ENCODE results near the gene DAB1.

GRCh38 chr1:57094749-57095148 is 329.1 kb downstream of the DAB1 start:
- TF ChIP-seq RAD21 (IDR thresholded peaks at IDR 0.05; ENCODE audit: low read depth) (no peak), CTCF (IDR thresholded peaks at IDR 0.05 in 2 of 3, conservative IDR thresholded peaks at IDR 0.05 in 1 of 3; ENCODE audit: borderline replicate concordance in 1 of 3, insufficient read depth in 1 of 3, low read depth in 2 of 3, low read length in 2 of 3) (no peak), EZH2 (IDR thresholded peaks at IDR 0.05) (no peak), EZH2phosphoT487 (IDR thresholded peaks at IDR 0.05; ENCODE audit: borderline replicate concordance) (no peak), POLR2A (IDR thresholded peaks at IDR 0.05; ENCODE audit: borderline replicate concordance, extremely low read depth, insufficient read depth, insufficient read length) (no peak), SIN3A (IDR thresholded peaks at IDR 0.05; ENCODE audit: low read depth) (no peak), ZFX (IDR thresholded peaks at IDR 0.05) (no peak)
- TF ChIP-seq, protein P1, sequence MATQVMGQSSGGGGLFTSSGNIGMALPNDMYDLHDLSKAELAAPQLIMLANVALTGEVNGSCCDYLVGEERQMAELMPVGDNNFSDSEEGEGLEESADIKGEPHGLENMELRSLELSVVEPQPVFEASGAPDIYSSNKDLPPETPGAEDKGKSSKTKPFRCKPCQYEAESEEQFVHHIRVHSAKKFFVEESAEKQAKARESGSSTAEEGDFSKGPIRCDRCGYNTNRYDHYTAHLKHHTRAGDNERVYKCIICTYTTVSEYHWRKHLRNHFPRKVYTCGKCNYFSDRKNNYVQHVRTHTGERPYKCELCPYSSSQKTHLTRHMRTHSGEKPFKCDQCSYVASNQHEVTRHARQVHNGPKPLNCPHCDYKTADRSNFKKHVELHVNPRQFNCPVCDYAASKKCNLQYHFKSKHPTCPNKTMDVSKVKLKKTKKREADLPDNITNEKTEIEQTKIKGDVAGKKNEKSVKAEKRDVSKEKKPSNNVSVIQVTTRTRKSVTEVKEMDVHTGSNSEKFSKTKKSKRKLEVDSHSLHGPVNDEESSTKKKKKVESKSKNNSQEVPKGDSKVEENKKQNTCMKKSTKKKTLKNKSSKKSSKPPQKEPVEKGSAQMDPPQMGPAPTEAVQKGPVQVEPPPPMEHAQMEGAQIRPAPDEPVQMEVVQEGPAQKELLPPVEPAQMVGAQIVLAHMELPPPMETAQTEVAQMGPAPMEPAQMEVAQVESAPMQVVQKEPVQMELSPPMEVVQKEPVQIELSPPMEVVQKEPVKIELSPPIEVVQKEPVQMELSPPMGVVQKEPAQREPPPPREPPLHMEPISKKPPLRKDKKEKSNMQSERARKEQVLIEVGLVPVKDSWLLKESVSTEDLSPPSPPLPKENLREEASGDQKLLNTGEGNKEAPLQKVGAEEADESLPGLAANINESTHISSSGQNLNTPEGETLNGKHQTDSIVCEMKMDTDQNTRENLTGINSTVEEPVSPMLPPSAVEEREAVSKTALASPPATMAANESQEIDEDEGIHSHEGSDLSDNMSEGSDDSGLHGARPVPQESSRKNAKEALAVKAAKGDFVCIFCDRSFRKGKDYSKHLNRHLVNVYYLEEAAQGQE (IDR thresholded peaks at IDR 0.05; ENCODE audit: low read depth) = no peak

Measured in HCT116 (cell line).